Liver (tissue), 9 donors: ENCODE results near the gene EXOSC5. TPM values are rescaled to one million over a fixed set of nuclear protein-coding genes. Genes with fewer than 3 reads are reported as not detected.

Experiments used
- DNase-seq: peaks from one replicate; pipeline ENCODE4 v3.0.0-alpha.2; 2017; ENCODE audit warnings: low spot score
- H3K27ac ChIP-seq, 2 donors: one replicate each; pipeline ENCODE4 v1.7.0; 2013; ENCODE audit warnings: inconsistent platforms in 2 of 2, low read length in 2 of 2, control low read depth in 1 of 2, low read depth in 1 of 2, mild to moderate bottlenecking in 1 of 2
- H3K27me3 ChIP-seq, 4 donors: one replicate each; pipeline versions ENCODE4 v1.6.1 to v1.7.0; 2013; ENCODE audit warnings: low read length in 3 of 4, inconsistent platforms in 1 of 4, mild to moderate bottlenecking in 1 of 4, moderate library complexity in 1 of 4; ENCODE audit not compliant: control insufficient read depth in 4 of 4, insufficient read depth in 4 of 4
- H3K36me3 ChIP-seq, 4 donors: one replicate each; pipeline versions ENCODE4 v1.6.1 to v1.7.0; 2013; ENCODE audit warnings: low read length in 3 of 4, mild to moderate bottlenecking in 3 of 4, low read depth in 1 of 4, moderate library complexity in 1 of 4; ENCODE audit not compliant: control insufficient read depth in 4 of 4, insufficient read depth in 3 of 4
- H3K4me1 ChIP-seq, 4 donors: one replicate each; pipeline versions ENCODE4 v1.6.1 to v1.7.0; 2013; ENCODE audit warnings: low read length in 3 of 4, mild to moderate bottlenecking in 3 of 4, moderate library complexity in 1 of 4; ENCODE audit not compliant: control insufficient read depth in 4 of 4, insufficient read depth in 4 of 4
- H3K4me3 ChIP-seq, 3 donors: one replicate each; pipeline versions ENCODE4 v1.6.1 to v1.7.0; 2013; ENCODE audit warnings: low read length in 3 of 3, control low read depth in 1 of 3, low read depth in 1 of 3, mild to moderate bottlenecking in 1 of 3
- H3K9ac ChIP-seq, 2 donors: one replicate each; pipeline ENCODE4 v1.7.0; 2013; ENCODE audit warnings: low read length in 2 of 2, mild to moderate bottlenecking in 2 of 2, moderate library complexity in 2 of 2, control low read depth in 1 of 2, low read depth in 1 of 2
- H3K9me3 ChIP-seq, 4 donors: one replicate each; pipeline versions ENCODE4 v1.6.1 to v1.7.0; 2013; ENCODE audit warnings: low read length in 3 of 4; ENCODE audit not compliant: control insufficient read depth in 4 of 4
- EGR1 ChIP-seq, 2 donors: IDR thresholded peaks; 2 replicates each; pipeline ENCODE4 v1.6.1; 2016 to 2018; ENCODE audit warnings: antibody characterized with exemption in 2 of 2, low read depth in 2 of 2
- FOXA1 ChIP-seq: IDR thresholded peaks from 2 replicates; pipeline ENCODE4 v1.6.1; 2016; ENCODE audit warnings: antibody characterized with exemption
- FOXA2 ChIP-seq: IDR thresholded peaks from 2 replicates; pipeline ENCODE4 v1.6.1; 2016; ENCODE audit warnings: antibody characterized with exemption
- GABPA ChIP-seq, 2 donors: IDR thresholded peaks in 1 of 2; conservative IDR thresholded peaks in 1 of 2; 2 replicates each; pipeline ENCODE4 v1.6.1; 2016; ENCODE audit warnings: antibody characterized with exemption in 2 of 2, mild to moderate bottlenecking in 1 of 2, moderate library complexity in 1 of 2
- JUND ChIP-seq, 2 donors: IDR thresholded peaks; 2 replicates each; pipeline ENCODE4 v1.6.1; 2016; ENCODE audit warnings: antibody characterized with exemption in 2 of 2
- NR2F2 ChIP-seq: IDR thresholded peaks from 2 replicates; pipeline ENCODE4 v1.6.1; 2016; ENCODE audit warnings: antibody characterized with exemption
- RXRA ChIP-seq, 2 donors: IDR thresholded peaks; 2 replicates each; pipeline ENCODE4 v1.6.1; 2017 to 2018; ENCODE audit warnings: antibody characterized with exemption in 2 of 2, mild to moderate bottlenecking in 1 of 2
- TAF1 ChIP-seq: conservative IDR thresholded peaks from 2 replicates; pipeline ENCODE4 v1.6.1; 2016; ENCODE audit warnings: antibody characterized with exemption, mild to moderate bottlenecking
- YY1 ChIP-seq: IDR thresholded peaks from 2 replicates; pipeline ENCODE4 v1.6.1; 2016; ENCODE audit warnings: antibody characterized with exemption, mild to moderate bottlenecking
- WGBS: extraction: QIAGEN DNeasy Blood & Tissue Kit; methylation state at CpG from one replicate; pipeline ENCODE4 v1.1.7; 2013; 5-methylcytosine and 5-hydroxymethylcytosine counted together
- polyA plus RNA-seq, 2 donors: library from polyadenylated mRNA; stranded (reverse) in 1 of 2; unstranded in 1 of 2; fragments of 200-250 nt in 1 of 2; fragments of >200 nt in 1 of 2; fragmentation: Nextera tagmentation in 1 of 2; extraction: Ambion mirVana in 1 of 2; gene quantifications; one replicate each; pipeline versions ENCODE4 v1.2.1 to v1.2.3, GENCODE V29; 2013 to 2015
- total RNA-seq, 2 donors: library from RNA; depleted of rRNA; stranded (reverse); fragments of >200 nt; gene quantifications; one replicate each; pipeline ENCODE4 v1.2.3, GENCODE V29; 2014
- TF ChIP-seq, protein P1 (sequence below): IDR thresholded peaks from 2 replicates; pipeline ENCODE4 v1.6.1; 2016; ENCODE audit warnings: antibody characterized with exemption
- TF ChIP-seq, protein P2 (sequence below): IDR thresholded peaks from 2 replicates; pipeline ENCODE4 v1.6.1; 2016; ENCODE audit warnings: antibody characterized with exemption
- TF ChIP-seq, protein P3 (sequence below): IDR thresholded peaks from 2 replicates; pipeline ENCODE4 v1.6.1; 2016; ENCODE audit warnings: antibody characterized with exemption, mild to moderate bottlenecking
- TF ChIP-seq, protein P4 (sequence below): fragments of 150-350 bp; IDR thresholded peaks from 2 replicates; pipeline ENCODE4 v1.5.1; 2017; ENCODE audit warnings: improper control_type of control experiment, low read depth, low read length; ENCODE audit not compliant: missing input control
- TF ChIP-seq, protein P5 (sequence below): IDR thresholded peaks from 2 replicates; pipeline ENCODE4 v1.6.1; 2016; ENCODE audit warnings: antibody characterized with exemption
- donor health status: healthy.
- donor health status: healthy.
- donor health status: healthy.
- donor health status: healthy.
- donor health status: healthy.

Gene EXOSC5
- total and polyA plus RNA-seq, 4 donors, result 8.3 to 26.7 (median 18.9) TPM

DNA sequence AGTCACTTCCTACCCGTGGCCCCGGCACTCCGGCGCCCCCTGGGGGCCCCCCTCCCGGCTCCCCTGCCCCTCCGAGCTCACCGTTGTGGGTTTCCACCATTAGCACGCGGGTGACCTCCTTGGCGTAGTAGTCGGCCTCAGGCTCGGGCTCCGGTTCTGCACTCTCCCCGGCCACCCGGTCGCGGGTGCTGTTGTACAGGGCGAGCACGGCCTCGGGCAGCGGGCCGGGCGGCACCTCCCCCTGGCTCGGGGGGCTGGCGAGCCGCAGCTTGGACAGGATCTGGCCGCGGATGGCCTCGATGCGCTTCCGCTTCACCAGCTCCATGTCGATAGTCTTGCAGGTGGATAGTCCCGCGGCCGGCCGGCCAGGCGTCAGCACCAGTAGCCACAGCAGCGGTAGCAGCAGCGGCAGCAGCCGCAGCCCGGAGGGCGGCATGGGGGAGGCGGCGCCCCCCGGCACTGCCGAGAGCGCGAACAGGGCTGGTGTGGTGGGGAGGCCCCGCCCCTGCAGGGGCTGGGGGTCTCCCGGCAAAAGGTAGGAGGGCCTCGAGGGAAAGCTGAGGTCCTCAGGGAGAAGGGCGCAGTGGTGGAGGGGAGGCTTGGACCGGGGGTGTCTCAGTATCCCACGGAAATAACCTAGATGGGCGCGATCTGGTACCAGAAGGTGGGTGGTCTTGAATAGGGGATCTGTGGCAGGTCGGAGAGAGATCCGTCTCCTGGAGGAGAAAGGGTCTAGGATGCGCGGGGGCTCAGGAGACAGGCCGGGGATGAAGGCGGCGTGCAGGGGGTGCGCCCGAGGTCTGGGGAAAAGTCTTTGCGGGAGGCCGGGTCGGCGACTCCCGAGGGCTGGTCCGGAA lies 44.3 kb downstream of the EXOSC5 start (continued):
- TF ChIP-seq, protein P1, sequence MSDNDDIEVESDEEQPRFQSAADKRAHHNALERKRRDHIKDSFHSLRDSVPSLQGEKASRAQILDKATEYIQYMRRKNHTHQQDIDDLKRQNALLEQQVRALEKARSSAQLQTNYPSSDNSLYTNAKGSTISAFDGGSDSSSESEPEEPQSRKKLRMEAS, result no peak
- TF ChIP-seq FOXA2 (no peak), EGR1 (IDR thresholded peaks at IDR 0.05; ENCODE audit: low read depth in 2 of 2) (no peak)
- TF ChIP-seq, protein P2, sequence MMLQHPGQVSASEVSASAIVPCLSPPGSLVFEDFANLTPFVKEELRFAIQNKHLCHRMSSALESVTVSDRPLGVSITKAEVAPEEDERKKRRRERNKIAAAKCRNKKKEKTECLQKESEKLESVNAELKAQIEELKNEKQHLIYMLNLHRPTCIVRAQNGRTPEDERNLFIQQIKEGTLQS, result no peak

DNA sequence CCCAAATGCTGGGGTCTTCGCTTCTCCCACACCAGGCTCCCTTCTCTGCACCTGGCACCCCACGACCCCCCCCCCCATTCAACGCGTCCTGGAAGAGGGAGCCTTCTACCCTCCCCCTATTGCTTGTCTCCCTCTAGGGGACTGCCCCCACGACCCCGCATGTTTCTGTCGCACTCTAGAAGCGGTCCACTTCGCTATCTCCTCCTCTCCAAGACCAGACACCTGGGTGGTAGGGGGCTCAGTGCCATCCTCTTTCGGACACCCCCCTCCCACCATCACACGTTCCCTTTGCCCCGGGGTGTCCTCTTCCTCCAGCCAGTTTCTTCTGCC lies 44.9 kb downstream of the EXOSC5 start:
- Histone ChIP-seq H3K4me3 (peak overlapping the region; percentile 33 to 69 (median 61)), H3K9me3 (no peaks in the 10 kb centered on the region), H3K4me1 (peaks cover 0 to 39% (median 18%) of the 10 kb centered on the region in 4 donors), H3K27me3 (no peaks in the 10 kb centered on the region), H3K27ac (peak overlapping the region; percentile 63 to 71), H3K36me3 (no peaks in the 10 kb centered on the region), H3K9ac (peak overlapping the region; percentile 26 to 53)
- 1% methylated on average over 12 of the region's 12 CpGs for WGBS
- DNase-seq, result no peak
- TF ChIP-seq FOXA1 (no peak), GABPA (IDR thresholded peaks at IDR 0.05 in 1 of 2, conservative IDR thresholded peaks at IDR 0.05 in 1 of 2) (no peak), EGR1 (IDR thresholded peaks at IDR 0.05; ENCODE audit: low read depth in 2 of 2) (no peak), NR2F2 (no peak), JUND (IDR thresholded peaks at IDR 0.05) (no peak)
- TF ChIP-seq, protein P1, result no peak
- TF ChIP-seq, protein P2, result no peak
- TF ChIP-seq, protein P3, sequence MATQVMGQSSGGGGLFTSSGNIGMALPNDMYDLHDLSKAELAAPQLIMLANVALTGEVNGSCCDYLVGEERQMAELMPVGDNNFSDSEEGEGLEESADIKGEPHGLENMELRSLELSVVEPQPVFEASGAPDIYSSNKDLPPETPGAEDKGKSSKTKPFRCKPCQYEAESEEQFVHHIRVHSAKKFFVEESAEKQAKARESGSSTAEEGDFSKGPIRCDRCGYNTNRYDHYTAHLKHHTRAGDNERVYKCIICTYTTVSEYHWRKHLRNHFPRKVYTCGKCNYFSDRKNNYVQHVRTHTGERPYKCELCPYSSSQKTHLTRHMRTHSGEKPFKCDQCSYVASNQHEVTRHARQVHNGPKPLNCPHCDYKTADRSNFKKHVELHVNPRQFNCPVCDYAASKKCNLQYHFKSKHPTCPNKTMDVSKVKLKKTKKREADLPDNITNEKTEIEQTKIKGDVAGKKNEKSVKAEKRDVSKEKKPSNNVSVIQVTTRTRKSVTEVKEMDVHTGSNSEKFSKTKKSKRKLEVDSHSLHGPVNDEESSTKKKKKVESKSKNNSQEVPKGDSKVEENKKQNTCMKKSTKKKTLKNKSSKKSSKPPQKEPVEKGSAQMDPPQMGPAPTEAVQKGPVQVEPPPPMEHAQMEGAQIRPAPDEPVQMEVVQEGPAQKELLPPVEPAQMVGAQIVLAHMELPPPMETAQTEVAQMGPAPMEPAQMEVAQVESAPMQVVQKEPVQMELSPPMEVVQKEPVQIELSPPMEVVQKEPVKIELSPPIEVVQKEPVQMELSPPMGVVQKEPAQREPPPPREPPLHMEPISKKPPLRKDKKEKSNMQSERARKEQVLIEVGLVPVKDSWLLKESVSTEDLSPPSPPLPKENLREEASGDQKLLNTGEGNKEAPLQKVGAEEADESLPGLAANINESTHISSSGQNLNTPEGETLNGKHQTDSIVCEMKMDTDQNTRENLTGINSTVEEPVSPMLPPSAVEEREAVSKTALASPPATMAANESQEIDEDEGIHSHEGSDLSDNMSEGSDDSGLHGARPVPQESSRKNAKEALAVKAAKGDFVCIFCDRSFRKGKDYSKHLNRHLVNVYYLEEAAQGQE, result no peak

DNA sequence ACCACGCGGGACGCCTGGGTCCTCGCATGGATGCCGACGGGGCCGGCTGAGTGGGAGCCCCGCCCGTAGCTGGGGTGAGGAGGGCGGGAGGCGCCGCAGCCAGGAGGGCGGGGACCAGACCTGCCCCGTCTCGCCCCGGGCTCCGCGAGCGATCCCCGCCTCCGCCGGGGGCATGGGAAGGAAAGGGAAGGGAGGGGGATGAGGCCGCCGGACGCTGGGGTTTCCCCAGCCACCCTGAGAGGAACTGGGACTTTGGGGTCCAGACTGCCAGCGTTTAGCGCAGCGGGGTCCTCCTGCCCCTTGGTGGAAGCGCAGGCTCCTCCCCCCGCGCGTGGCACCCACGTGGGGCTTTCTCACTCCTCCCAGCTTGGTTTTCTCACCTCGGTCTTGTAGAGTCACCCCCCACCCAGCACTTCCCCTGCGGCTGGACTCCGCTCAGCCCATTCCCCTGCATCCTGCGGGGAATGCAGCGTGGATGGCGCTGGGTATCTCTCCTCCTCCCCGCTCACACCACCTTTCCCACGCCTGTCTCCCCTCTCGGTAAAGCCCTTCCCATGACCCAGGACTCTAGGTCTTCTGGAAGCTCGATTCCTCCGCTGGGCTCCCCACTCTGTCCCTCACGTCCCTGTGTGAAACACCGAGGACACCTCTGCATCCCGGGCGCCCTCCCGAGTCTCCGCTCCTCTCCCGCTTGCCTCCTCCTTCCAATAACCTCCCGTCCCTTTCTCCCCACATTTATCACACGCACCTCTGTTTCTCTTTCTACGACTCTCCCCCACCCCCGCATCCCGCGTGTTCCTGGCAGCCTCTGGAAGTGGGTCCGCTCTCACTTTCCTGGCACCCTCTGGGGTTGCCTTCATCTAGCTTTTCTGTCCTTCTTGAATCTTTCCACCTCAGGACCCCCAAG lies 45.6 kb downstream of the EXOSC5 start:
- Histone ChIP-seq H3K4me3 (peak overlapping the region; percentile 50 to 69 (median 61)), H3K27ac (peak overlapping the region; percentile 63 to 71), H3K9ac (peak overlapping the region; percentile 26 to 53), H3K9me3 (no peaks in the 10 kb centered on the region), H3K4me1 (peaks cover 0 to 39% (median 18%) of the 10 kb centered on the region in 4 donors), H3K36me3 (no peaks in the 10 kb centered on the region), H3K27me3 (no peaks in the 10 kb centered on the region)
- no peak for DNase-seq
- 3% methylated on average over 58 of the region's 58 CpGs for WGBS
- TF ChIP-seq, protein P4, sequence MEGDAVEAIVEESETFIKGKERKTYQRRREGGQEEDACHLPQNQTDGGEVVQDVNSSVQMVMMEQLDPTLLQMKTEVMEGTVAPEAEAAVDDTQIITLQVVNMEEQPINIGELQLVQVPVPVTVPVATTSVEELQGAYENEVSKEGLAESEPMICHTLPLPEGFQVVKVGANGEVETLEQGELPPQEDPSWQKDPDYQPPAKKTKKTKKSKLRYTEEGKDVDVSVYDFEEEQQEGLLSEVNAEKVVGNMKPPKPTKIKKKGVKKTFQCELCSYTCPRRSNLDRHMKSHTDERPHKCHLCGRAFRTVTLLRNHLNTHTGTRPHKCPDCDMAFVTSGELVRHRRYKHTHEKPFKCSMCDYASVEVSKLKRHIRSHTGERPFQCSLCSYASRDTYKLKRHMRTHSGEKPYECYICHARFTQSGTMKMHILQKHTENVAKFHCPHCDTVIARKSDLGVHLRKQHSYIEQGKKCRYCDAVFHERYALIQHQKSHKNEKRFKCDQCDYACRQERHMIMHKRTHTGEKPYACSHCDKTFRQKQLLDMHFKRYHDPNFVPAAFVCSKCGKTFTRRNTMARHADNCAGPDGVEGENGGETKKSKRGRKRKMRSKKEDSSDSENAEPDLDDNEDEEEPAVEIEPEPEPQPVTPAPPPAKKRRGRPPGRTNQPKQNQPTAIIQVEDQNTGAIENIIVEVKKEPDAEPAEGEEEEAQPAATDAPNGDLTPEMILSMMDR, result no peak
- TF ChIP-seq RXRA (IDR thresholded peaks at IDR 0.05), result no peak
- TF ChIP-seq JUND (IDR thresholded peaks at IDR 0.05), result no peak
- TF ChIP-seq NR2F2, result no peak
- no peak for TF ChIP-seq TAF1
- TF ChIP-seq, protein P5, sequence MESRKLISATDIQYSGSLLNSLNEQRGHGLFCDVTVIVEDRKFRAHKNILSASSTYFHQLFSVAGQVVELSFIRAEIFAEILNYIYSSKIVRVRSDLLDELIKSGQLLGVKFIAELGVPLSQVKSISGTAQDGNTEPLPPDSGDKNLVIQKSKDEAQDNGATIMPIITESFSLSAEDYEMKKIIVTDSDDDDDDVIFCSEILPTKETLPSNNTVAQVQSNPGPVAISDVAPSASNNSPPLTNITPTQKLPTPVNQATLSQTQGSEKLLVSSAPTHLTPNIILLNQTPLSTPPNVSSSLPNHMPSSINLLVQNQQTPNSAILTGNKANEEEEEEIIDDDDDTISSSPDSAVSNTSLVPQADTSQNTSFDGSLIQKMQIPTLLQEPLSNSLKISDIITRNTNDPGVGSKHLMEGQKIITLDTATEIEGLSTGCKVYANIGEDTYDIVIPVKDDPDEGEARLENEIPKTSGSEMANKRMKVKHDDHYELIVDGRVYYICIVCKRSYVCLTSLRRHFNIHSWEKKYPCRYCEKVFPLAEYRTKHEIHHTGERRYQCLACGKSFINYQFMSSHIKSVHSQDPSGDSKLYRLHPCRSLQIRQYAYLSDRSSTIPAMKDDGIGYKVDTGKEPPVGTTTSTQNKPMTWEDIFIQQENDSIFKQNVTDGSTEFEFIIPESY, result no peak
- no peak for TF ChIP-seq YY1
- TF ChIP-seq FOXA1, result no peak
